Ovary (tissue), 3 donors: ENCODE data around the gene MAST2.

Source experiments
- CTCF ChIP-seq, 3 donors: fragments of 450-650 bp in 2 of 3; fragments of 200-600 bp in 1 of 3; IDR thresholded peaks; one replicate each; pipeline versions ENCODE4 v1.5.1 to v1.8.0; 2016 to 2022; ENCODE audit warnings: antibody characterized with exemption in 3 of 3, mild to moderate bottlenecking in 1 of 3
- POLR2A ChIP-seq: fragments of 450-650 bp; IDR thresholded peaks from one replicate; pipeline ENCODE4 v1.6.1; 2017; ENCODE audit warnings: antibody characterized with exemption, mild to moderate bottlenecking, moderate library complexity
- donor health status: DM: no; HTN: no; CAD: no.

GRCh38 chr1:45793942-45794604 is 9.3 kb upstream of the MAST2 start:
- no peak for TF ChIP-seq CTCF (IDR thresholded peaks at IDR 0.05)
- TF ChIP-seq POLR2A: no peak
